ENCODE measurements around the gene ESRRA.

- no peak for TF ChIP-seq CTCF (IDR thresholded peaks at IDR 0.05)
- no peak for TF ChIP-seq POLR2A (IDR thresholded peaks at IDR 0.05)
Observed at GRCh38 chr11:64260147-64260708, 45.1 kb upstream of the ESRRA start.
